CD14-positive monocyte (primary cell): Measurements from ENCODE around the gene TMEM141. TPM values are rescaled to one million over a fixed set of nuclear protein-coding genes. Genes with fewer than 3 reads are reported as not detected.
A peak's percentile ranks its signal among the peaks of the same experiment; 100 is the strongest.
"Not testable (repeated sequence)": the region's sequence is repeated elsewhere in the genome, so short reads cannot be mapped to it uniquely, and the experiment has no call there.

Experiments
- DNase-seq, 3 donors: peaks; one replicate each; pipeline ENCODE4 v3.0.0-alpha.2; 2011 to 2022
- H2AFZ ChIP-seq: 2 replicates; pipeline ENCODE4 v1.6.0; 2012; ENCODE audit warnings: mild to moderate bottlenecking, low read depth, low read length, inconsistent platforms; ENCODE audit not compliant: insufficient read depth, poor library complexity, severe bottlenecking
- H3K27ac ChIP-seq, 2 donors: 1 replicate in 1 of 2; 2 replicates in 1 of 2; pipeline ENCODE4 v1.5.1; 2012 to 2013; ENCODE audit warnings: low read length in 2 of 2, control low read depth in 1 of 2, inconsistent platforms in 1 of 2, low read depth in 1 of 2, mild to moderate bottlenecking in 1 of 2
- H3K27me3 ChIP-seq, 2 donors: one replicate each; pipeline versions ENCODE4 v1.6.0 to v1.6.1; 2011 to 2013; ENCODE audit warnings: low read length in 2 of 2; ENCODE audit not compliant: control insufficient read depth in 2 of 2, insufficient read depth in 2 of 2
- H3K36me3 ChIP-seq, 2 donors: replicated peaks in 1 of 2; 1 replicate in 1 of 2; 2 replicates in 1 of 2; pipeline versions ENCODE4 v1.5.1 to v1.6.1; 2012 to 2013; ENCODE audit warnings: low read length in 2 of 2, control low read depth in 1 of 2, inconsistent platforms in 1 of 2, mild to moderate bottlenecking in 1 of 2; ENCODE audit not compliant: insufficient read depth in 2 of 2, control insufficient read depth in 1 of 2
- H3K4me1 ChIP-seq, 2 donors: 1 replicate in 1 of 2; 2 replicates in 1 of 2; pipeline versions ENCODE4 v1.5.1 to v1.6.1; 2012 to 2013; ENCODE audit warnings: low read length in 2 of 2, control low read depth in 1 of 2, inconsistent platforms in 1 of 2, mild to moderate bottlenecking in 1 of 2, moderate library complexity in 1 of 2; ENCODE audit not compliant: insufficient read depth in 2 of 2, control insufficient read depth in 1 of 2
- H3K4me2 ChIP-seq: replicated peaks from 2 replicates; pipeline ENCODE3; 2012; ENCODE audit warnings: low read length, moderate library complexity, mild to moderate bottlenecking; ENCODE audit not compliant: poor library complexity, severe bottlenecking; ENCODE audit errors: extremely low read depth
- H3K4me3 ChIP-seq, 3 experiments: fragments of 200-600 bp in 1 of 3; sonication (generic) in 1 of 3; replicated peaks in 1 of 3; 1 replicate in 2 of 3; 2 replicates in 1 of 3; pipeline ENCODE4 v1.5.1; 2011 to 2013; ENCODE audit warnings: low read length in 3 of 3, mild to moderate bottlenecking in 3 of 3, control low read depth in 2 of 3, low read depth in 2 of 3, inconsistent platforms in 1 of 3, moderate library complexity in 1 of 3
- H3K79me2 ChIP-seq: 2 replicates; pipeline ENCODE4 v1.6.0; 2012; ENCODE audit warnings: mild to moderate bottlenecking, control low read depth, inconsistent platforms, low read length, moderate library complexity; ENCODE audit not compliant: insufficient read depth
- H3K9ac ChIP-seq: 2 replicates; pipeline ENCODE4 v1.6.0; 2017; ENCODE audit warnings: low read length, mild to moderate bottlenecking; ENCODE audit not compliant: insufficient read depth, poor library complexity, severe bottlenecking
- H3K9me3 ChIP-seq, 2 donors: replicated peaks in 1 of 2; 1 replicate in 1 of 2; 2 replicates in 1 of 2; pipeline versions ENCODE4 v1.5.1 to v1.6.1; 2012 to 2013; ENCODE audit warnings: low read length in 2 of 2, control low read depth in 1 of 2; ENCODE audit not compliant: control insufficient read depth in 1 of 2, insufficient read depth in 1 of 2
- H4K20me1 ChIP-seq: 2 replicates; pipeline ENCODE4 v1.6.0; 2012; ENCODE audit warnings: mild to moderate bottlenecking, low read length, control low read depth, moderate library complexity; ENCODE audit not compliant: insufficient read depth
- H3K27ac Mint-ChIP-seq, 7 donors: one replicate each; pipeline ENCODE4 v1.8.0; 2020; ENCODE audit warnings: mild to moderate bottlenecking in 7 of 7, mixed read lengths in 7 of 7, moderate library complexity in 6 of 7, inconsistent platforms in 2 of 7
- H3K27me3 Mint-ChIP-seq, 3 donors: one replicate each; pipeline ENCODE4 v1.8.0; 2021 to 2022; ENCODE audit warnings: low read depth in 3 of 3, mild to moderate bottlenecking in 3 of 3, mixed read lengths in 3 of 3, moderate library complexity in 3 of 3, inconsistent platforms in 1 of 3
- H3K36me3 Mint-ChIP-seq, 2 donors: one replicate each; pipeline ENCODE4 v1.8.0; 2020; ENCODE audit warnings: mixed read lengths in 2 of 2, inconsistent platforms in 1 of 2, mild to moderate bottlenecking in 1 of 2
- H3K4me1 Mint-ChIP-seq: one replicate; pipeline ENCODE4 v1.8.0; 2020; ENCODE audit warnings: mild to moderate bottlenecking, mixed read lengths
- H3K4me3 Mint-ChIP-seq, 2 donors: one replicate each; pipeline ENCODE4 v1.8.0; 2020; ENCODE audit warnings: mild to moderate bottlenecking in 2 of 2, mixed read lengths in 2 of 2, moderate library complexity in 1 of 2
- H3K9me3 Mint-ChIP-seq, 7 donors: one replicate each; pipeline ENCODE4 v1.8.0; 2020 to 2022; ENCODE audit warnings: mixed read lengths in 7 of 7, mild to moderate bottlenecking in 6 of 7, moderate library complexity in 6 of 7, inconsistent platforms in 2 of 7
- CTCF ChIP-seq: fragments of 200-600 bp; IDR thresholded peaks from one replicate; pipeline ENCODE4 v1.8.0; 2022; ENCODE audit warnings: antibody characterized with exemption, mild to moderate bottlenecking
- WGBS: methylation state at CpG from one replicate; pipeline ENCODE4 v1.1.5; 2013; ENCODE audit warnings: missing lambda C conversion rate; ENCODE audit not compliant: insufficient coverage; 5-methylcytosine and 5-hydroxymethylcytosine counted together
- intact Hi-C, 2 donors: fragments of 100-400 bp; cut with micrococcal nuclease; formaldehyde crosslinking; loops; one replicate each; pipeline versions ENCODE4 v1.15.0 to v1.15.1; 2023
- polyA plus RNA-seq, 3 donors: library from polyadenylated mRNA; depleted of rRNA in 1 of 3; unstranded in 2 of 3; stranded (reverse) in 1 of 3; fragments of 300-500 nt in 2 of 3; fragments of >200 nt in 1 of 3; fragmentation: Illumina TruSeq in 2 of 3; gene quantifications; 1 replicate in 2 of 3; 2 replicates in 1 of 3; pipeline ENCODE4 v1.2.3, GENCODE V29; 2012 to 2021

TMEM141 gene
- polyA plus RNA-seq, 3 donors: 33.1 to 47.2 (median 39.2) TPM

GRCh38 chr9:136796238-136796774, 5.2 kb downstream of the TMEM141 start, which contains the start of gene CCDC183:
CCDC183 (plus strand) TSS chr9:136796338; CDS start chr9:136796398, 60 bp downstream.
- H3K4me1 Mint-ChIP-seq: peaks cover 35% of the 10 kb centered on the region

GRCh38 chr9:136796775-136797347, 5.7 kb downstream of the TMEM141 start:
- H3K9ac ChIP-seq, H3K36me3 ChIP-seq, H3K4me2 ChIP-seq, H3K9me3 ChIP-seq, H3K79me2 ChIP-seq, H3K27ac ChIP-seq, H3K4me3 ChIP-seq, DNase-seq, H3K27ac Mint-ChIP-seq, H2AFZ ChIP-seq, intact Hi-C loops: not testable (repeated sequence)
- H3K27me3 Mint-ChIP-seq: peaks cover 57 to 71% (median 65%) of the 10 kb centered on the region in 3 donors
- WGBS: no CpG with 5 or more reads among the region's 10 CpGs
- peaks cover 12 to 15% of the 10 kb centered on the region in 2 donors for H3K36me3 Mint-ChIP-seq
- Histone ChIP-seq H3K27me3 (peaks cover 29 to 58% of the 10 kb centered on the region in 2 donors), H3K4me1 (peaks cover 32 to 42% of the 10 kb centered on the region in 2 donors), H4K20me1 (peaks cover 18% of the 10 kb centered on the region)
- peaks cover 36% of the 10 kb centered on the region for H3K4me1 Mint-ChIP-seq
- H3K4me3 Mint-ChIP-seq: peak overlapping the region in 1 of 2 donors; percentile 68
- H3K9me3 Mint-ChIP-seq: peaks cover 0 to 16% (median 1%) of the 10 kb centered on the region in 7 donors

More at GRCh38 chr9:136796238-136796774, 5.2 kb downstream of the TMEM141 start, which contains the start of gene CCDC183:
- Histone ChIP-seq H3K9me3 (no peaks in the 10 kb centered on the region), H4K20me1 (peaks cover 21% of the 10 kb centered on the region), H3K4me1 (peaks cover 38 to 47% of the 10 kb centered on the region in 2 donors), H3K4me2 (no peak within 1 kb of the TSS), H3K79me2 (peaks cover 4% of the 10 kb centered on the region), H3K27ac (no peak within 1 kb of the TSS), H3K4me3 (no peak within 1 kb of the TSS), H3K27me3 (peaks cover 26 to 52% of the 10 kb centered on the region in 2 donors), H3K36me3 (no peaks in the 10 kb centered on the region), H2AFZ (no peak within 1 kb of the TSS), H3K9ac (no peak within 1 kb of the TSS)
- Mint-ChIP-seq H3K27me3 (peaks cover 51 to 66% (median 60%) of the 10 kb centered on the region in 3 donors), H3K36me3 (peaks cover 12 to 15% of the 10 kb centered on the region in 2 donors), H3K4me3 (peak within 1 kb of the TSS in 1 of 2 donors; percentile 68), H3K9me3 (peaks cover 0 to 15% (median 1%) of the 10 kb centered on the region in 7 donors), H3K27ac (peak within 1 kb of the TSS in 3 of 7 donors; percentile 2 to 51 (median 38))
- DNase-seq: no peak
- no peak for TF ChIP-seq CTCF
- intact Hi-C loops: no loop called here
- 73% methylated on average over 3 of the region's 5 CpGs for WGBS
